Left colon (tissue), 2 donors: ENCODE measurements around the gene CCDC12. TPM values are rescaled to one million over a fixed set of nuclear protein-coding genes. Genes with fewer than 3 reads are reported as not detected.

Experiments
- ATAC-seq: fragments of 200-7000 bp; cut with Tn5 transposase; one replicate; pipeline ENCODE4 v1.9.1; 2020; ENCODE audit warnings: mild to moderate bottlenecking, moderate library complexity
- DNase-seq, 2 donors: peaks; one replicate each; pipeline ENCODE4 v3.0.0-alpha.2; 2020
- intact Hi-C, 2 donors: fragments of 100-400 bp; cut with DNase I in 1 of 2; cut with micrococcal nuclease in 1 of 2; formaldehyde crosslinking; loops; one replicate each; pipeline versions ENCODE4 v1.11.2 to v1.14.0; 2022; cut with DNase I, micrococcal nuclease
- total RNA-seq, 2 donors: library from RNA; stranded (reverse); fragmentation: NEBNext Ultra II Directional; extraction: Animal tissue kit (Norgen Biotek cat#: 25700); gene quantifications; one replicate each; pipeline ENCODE4 v1.2.1, GENCODE V29; 2021
- donor health status: DM: no; HTN: no; CAD: no.
- donor health status: DM: yes; HTN: yes; CAD: no.

Gene CCDC12
- total RNA-seq, 2 donors from 2014 or later: 40.0 to 54.4 TPM

GRCh38 chr3:46998852-46999515, 22.4 kb upstream of the CCDC12 start:
- no peak for DNase-seq
- intact Hi-C loops: no loop called here
- no peak for ATAC-seq

- intact Hi-C loops: no loop called here
Measured at GRCh38 chr3:46998121-46998851, 21.7 kb upstream of the CCDC12 start.

DNA sequence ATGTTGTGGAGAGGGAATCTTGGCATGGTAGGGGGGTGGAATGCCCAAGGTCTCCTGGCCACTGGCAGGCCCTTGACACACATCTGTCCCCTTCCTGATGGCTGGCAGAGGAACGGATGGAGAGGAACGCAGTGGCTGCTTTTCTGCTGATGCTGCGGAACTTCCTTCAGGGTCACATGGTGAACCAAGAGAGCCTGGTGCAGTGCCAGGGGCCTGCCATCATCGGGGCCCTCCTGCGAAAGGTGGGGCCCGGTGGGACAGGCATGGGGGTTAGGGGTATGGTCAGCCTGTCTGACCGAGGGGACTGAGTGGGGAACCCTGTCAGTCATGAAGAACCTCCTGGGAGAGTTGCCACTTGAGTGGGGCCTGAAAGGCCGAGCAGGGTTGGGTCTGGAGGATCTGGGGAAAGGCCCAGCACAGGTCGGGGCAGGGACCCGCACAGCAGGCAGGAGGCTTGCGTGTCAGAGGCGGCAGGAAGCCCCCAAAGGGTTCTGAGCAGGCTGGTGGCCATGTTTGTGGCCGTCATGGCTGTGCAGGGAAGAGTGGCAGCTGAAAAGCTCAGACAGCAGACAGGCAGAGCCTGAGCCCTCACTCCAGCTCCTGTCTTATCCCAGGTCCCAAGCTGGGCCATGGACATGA, 21.0 kb upstream of the CCDC12 start:
- DNase-seq (no peak), ATAC-seq (no peak)
- intact Hi-C loops: no loop called here

More at GRCh38 chr3:46998121-46998851, 21.7 kb upstream of the CCDC12 start:
- ATAC-seq: peak; percentile 86
- DNase-seq: peak in 1 of 2 donors; percentile 90

DNA sequence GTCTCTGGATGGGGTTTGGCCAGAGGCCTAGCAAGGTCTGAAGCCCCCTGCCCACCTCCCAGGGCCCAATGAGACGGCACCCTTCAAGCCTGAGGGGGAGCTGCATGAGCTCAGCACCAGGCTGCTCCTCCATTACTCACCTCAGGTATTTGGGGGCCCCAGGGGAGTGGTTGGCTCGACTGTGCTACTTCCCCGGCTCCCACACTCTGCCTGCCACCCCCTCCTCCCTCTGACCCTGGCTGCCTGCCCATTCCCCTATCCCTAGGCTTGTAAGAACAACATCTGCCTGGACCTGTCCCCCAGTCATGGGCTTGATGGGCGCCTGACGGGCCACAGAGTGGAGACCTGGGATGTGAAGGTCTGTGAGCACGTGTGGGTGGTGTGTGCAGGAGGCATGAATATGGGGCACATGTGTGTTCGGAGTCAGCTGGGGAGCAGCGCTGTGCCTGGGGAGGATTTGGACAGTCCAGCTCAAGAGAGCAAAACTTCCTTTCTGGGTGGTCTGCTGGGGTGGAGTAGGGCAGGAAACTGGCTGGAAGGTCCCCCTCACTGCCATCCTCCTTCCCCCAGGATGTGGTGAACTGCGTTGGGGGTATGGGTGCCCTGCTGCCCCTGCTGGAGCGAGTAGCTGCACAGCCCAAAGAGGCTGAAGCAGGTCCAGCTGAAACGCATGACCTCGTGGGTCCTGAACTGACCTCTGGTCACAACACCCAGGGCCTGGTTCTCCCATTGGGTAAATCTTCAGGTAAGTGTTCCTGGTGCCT, 20.3 kb upstream of the CCDC12 start:
- DNase-seq: no peak
- intact Hi-C loops: no loop called here
- ATAC-seq: no peak

DNA sequence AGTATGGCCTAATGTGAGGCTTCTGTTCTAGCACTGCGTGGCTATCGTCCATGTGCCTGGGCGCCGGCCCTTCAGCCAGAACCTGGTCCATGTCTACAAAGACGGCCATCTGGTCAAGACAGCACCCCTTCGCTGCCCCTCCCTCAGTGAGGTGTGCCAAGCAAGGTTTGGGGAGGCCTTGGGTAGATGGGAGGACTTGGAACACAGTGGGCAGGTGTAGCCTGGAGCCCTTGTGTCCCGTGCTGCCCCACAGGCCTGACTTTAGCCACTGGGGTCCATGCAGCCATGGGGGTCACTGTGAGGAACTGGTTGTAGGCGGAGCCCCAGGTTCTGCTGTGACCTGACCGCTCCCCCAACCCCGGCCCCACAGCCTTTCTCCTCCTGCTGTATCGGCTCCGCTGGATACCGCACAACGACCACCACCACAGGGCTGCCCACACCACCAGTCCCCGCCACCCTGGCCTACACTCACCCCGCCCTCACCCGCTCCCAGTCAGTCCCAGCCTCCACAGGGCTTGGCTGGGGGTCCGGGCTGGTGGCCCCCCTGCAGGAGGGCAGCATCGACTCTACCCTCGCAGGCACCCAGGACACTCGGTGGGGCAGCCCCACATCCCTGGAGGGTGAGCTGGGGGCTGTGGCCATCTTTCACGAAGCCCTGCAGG, 19.5 kb upstream of the CCDC12 start:
- ATAC-seq (no peak), DNase-seq (no peak)
- intact Hi-C loops: no loop called here

DNA sequence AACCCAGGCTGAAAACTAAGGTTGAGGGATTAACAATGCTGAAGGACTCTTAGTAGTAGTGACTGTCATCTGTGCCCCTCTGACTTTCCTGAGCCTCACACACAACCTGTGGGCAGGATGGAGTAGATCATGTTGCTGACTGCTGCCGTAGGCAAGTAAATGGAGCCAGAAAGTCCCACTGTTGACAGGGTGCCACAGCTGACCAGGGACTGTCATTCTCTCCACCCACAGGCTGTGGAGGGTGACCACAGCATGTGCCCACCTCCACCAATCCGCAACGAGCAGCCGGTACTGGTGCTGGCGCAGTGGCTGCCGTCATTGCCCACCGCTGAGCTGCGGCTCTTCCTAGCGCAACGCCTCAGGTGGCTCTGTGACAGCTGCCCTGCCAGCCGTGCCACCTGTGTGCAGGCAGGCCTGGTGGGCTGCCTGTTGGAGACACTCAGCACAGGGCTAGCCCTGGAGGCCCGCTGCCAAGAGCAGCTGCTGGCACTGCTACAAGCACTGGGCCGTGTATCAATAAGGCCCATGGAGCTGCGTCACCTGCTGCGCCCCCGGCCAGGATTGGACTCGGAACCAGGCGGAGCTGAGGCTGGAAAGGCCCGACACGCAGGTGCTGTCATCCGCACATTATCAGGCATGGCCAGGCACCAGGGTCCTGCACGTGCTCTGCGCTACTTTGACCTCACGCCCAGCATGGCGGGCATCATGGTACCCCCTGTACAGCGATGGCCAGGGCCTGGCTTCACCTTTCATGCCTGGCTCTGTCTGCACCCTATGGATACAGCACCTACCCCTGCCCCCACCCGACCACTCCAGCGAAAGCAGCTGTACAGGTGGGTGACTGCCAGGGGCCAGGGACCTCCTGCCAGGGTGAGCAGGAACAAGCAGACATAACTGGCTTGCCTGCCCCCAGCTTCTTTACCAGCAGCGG, 18.5 kb upstream of the CCDC12 start:
- DNase-seq: no peak
- no peak for ATAC-seq
- intact Hi-C loops: loop anchor here in 1 of 2 donors (5.0 kb wide), 1 partner anchor 73 kb away; no protein-coding TSS in a partner anchor

DNA sequence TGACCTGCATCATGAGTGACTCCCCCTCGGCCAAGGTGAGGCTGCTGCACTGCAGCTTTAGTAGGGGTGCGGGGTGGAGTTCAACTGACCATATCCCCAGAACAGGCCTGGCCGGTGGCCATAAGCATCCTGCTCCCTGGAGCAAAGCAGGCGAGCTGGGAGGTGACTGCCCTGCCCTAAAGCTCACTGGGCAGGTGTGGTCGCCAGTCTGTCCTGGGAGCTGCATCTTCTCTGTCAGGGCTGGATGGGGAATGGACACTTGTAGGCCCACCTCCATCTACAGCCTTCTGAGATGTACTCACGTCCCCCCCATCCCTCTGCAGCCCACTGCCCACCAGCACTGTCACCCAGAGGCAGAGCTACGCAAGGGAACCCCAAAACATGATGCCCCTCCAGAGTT, 17.4 kb upstream of the CCDC12 start:
- DNase-seq: no peak
- intact Hi-C loops: loop anchor here in 1 of 2 donors (5.0 kb wide), 1 partner anchor 72 kb away; no protein-coding TSS in a partner anchor
- no peak for ATAC-seq

DNA sequence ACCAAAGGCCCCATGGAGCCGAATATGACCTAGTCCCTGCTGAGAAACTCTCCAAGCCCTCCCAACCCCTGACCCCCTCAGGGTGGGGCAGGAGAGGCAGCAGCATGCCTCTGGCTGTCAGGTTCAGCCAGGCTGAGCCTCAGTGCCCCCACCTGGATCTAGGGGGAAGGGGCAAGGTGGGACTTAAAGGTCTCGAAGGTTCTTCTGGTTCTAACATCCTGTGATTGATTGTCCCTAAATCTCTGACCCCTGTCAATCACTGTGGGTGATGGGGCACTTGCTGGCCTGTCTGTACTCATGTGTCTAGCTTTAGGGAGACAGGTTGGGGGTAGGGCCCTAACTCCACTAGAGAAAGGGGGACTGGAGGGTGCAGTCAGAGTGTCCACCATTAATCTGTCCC, 16.7 kb upstream of the CCDC12 start:
- no peak for ATAC-seq
- intact Hi-C loops: loop anchor here in 1 of 2 donors (5.0 kb wide), 1 partner anchor 71 kb away; no protein-coding TSS in a partner anchor
- no peak for DNase-seq

DNA sequence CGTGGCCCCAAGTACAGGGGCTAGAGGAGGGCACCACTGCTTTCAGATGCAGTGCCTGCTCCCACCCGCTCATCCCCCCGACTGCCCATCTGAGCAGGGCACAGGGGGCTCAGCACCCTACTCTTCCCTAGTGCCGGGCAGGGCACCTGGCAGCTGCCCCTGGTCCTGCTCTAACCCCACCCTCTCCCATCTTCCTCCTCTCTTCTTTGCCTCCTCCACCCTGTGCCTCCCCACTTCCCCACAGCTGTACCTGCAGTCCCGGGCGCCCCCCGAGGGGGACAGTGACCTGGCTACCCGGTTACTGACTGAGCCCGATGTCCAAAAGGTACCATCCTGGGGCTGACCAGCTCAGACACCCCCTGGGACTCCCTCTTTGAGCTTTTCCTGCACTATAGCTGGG, 15.7 kb upstream of the CCDC12 start:
- DNase-seq: no peak
- intact Hi-C loops: loop anchor here in 1 of 2 donors (5.0 kb wide), 1 partner anchor 70 kb away; no protein-coding TSS in a partner anchor

DNA sequence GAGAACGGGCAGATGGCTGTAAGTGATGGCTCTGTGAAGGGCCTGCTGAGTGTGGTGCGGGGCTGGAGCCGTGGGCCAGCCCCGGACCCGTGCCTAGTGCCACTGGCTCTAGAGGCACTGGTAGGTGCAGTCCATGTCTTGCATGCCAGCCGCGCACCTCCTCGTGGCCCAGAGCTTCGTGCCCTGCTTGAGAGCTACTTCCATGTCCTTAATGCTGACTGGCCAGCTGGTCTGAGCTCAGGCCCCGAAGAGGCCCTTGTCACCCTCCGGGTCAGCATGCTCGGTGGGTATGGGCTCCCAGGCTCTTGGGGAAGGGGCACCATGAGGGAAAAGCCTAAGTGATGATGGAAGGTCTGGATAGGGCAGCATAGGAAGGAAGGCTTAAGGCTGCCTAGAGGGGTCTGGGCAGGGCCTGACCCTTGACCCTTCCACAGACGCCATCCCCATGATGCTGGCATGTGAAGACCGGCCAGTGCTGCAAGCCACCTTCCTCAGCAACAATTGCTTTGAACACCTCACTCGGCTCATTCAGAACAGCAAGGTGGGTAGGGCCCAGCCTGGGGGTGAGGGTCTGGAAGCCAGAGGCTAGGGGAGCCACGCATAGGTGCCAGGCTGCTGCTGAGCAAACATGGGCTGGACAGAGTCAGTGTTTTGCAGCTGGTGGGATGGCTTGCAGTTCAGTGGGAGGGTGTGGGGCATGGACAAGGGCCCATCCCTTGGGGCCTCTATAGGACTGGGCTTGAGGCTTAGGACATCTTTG, 15.0 kb upstream of the CCDC12 start:
- intact Hi-C loops: loop anchor here in 1 of 2 donors (5.0 kb wide), 1 partner anchor 69 kb away; no protein-coding TSS in a partner anchor
- DNase-seq: no peak

More for the DNA sequence above, 15.7 kb upstream of the CCDC12 start:
- no peak for ATAC-seq

DNA sequence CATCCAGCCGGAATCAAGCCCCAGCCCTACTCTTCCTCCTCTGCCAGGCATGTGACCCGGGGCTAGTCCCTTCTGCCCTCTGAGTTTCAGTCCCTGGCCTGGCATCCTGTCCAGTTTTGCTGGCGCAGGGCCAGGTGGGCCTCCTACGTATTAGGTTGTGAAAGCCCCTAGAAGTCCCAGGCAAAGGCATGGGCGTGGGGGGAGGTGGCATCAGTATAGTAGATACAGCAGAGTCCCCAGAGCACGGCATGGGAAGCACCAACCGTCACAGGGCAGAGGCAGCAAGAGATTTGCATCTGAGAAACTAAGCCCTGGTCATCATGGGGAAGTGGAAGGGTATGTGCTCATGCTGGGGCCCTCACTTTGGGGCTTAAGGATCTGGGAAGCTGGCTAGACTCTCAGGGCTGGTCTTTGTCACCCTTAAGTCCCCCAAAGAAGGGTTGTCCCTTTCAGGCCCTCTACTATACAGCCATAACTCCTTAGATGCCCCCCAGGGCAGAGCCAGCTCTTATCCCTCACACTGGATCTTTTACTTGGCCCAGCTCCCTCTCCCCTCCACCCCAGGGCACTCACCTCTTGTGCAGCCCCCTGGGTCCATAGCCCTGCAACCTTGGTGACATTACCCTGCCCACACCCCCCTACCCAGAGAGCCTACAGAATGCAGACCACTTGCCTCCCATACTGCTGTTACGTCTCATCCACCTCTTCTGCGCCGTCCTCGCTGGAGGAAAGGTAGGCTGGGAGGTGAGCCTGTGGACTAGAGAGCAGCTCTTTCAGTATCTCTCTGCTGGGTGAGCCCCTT, 14.2 kb upstream of the CCDC12 start:
- intact Hi-C loops: loop anchor here in 1 of 2 donors (5.0 kb wide), 1 partner anchor 68 kb away; no protein-coding TSS in a partner anchor
- peak in 1 of 2 donors; percentile 53 for DNase-seq
- no peak for ATAC-seq

More for the DNA sequence above, 15.0 kb upstream of the CCDC12 start:
- no peak for ATAC-seq

- no peak for ATAC-seq
- no peak for DNase-seq
- intact Hi-C loops: no loop called here
Measured at GRCh38 chr3:46989146-46989810, 12.7 kb upstream of the CCDC12 start.

DNA sequence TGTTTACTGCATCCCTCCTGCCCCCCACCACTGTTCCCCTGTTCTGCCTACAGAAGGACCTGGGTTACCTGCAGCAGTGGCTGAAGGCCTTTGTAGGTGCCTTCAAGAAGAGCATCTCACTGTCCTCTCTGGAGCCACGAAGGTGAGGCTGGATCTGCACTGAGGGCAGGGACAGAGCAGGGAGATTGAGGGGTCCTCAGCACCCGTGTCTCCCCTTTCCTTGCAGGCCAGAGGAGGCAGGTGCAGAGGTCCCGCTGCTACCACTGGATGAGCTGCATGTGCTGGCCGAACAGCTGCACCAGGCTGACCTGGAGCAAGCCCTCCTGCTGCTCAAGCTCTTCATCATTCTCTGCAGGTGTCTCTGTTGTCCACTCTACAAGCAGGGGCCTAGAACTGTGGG, 12.1 kb upstream of the CCDC12 start:
- DNase-seq: no peak
- no peak for ATAC-seq
- intact Hi-C loops: no loop called here

GRCh38 chr3:46987743-46988401, 11.3 kb upstream of the CCDC12 start:
- intact Hi-C loops: no loop called here
- ATAC-seq (peak; percentile 84), DNase-seq (peak; percentile 83 to 89)

DNA sequence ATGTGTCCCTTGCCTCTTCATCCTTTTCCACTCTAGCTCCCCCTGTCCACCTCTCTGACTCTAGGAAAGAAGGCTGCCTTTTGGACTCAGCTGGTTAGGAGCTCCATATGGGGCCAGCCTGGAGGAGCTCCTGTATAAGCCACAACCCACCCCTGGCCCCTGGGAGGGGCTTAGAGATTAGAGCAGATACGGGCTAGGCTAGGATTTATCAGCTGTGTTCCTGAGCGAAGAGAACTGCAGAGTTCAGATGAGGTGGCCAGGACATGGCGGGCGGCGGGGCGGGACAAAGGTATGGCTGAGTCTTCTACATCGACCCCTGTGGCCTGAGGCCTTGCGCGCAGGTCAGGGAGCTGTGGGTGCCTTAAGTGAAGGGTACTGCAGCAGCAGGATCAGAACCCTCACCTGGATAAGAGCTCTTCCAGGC, 10.8 kb upstream of the CCDC12 start:
- DNase-seq (no peak), ATAC-seq (peak; percentile 12)
- intact Hi-C loops: no loop called here
